ENCODE data around the gene FBN2. TPM values are rescaled to one million over a fixed set of nuclear protein-coding genes. Genes with fewer than 3 reads are reported as not detected.

FBN2 gene
- total RNA-seq, 1 donor from 2014 or later: 244 TPM

DNA sequence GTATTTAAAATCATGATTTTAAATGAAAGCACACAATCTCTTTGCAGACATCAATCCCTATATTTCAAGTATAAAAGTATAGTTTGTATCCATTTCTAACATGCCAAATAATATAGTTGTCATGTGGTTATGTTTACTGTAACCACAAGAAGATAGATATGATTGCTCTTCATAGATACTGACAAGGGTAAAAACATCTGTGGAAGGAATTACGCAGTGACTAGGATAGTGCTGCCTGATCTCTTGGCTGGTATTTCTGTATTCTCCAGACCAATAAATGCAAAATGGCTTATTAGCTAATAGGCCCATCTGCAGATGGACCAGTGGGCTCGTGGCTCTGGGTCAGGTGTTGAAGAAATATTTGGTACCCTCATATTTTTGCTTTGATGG lies 34.9 kb upstream of the FBN2 start:
- Mint-ChIP-seq H3K4me3 (no peak overlapping the region), H3K27ac (peak overlapping the region; percentile 64), H3K9me3 (peaks cover 4% of the 10 kb centered on the region), H3K27me3 (ENCODE audit: low read depth) (no peaks in the 10 kb centered on the region), H3K36me3 (no peaks in the 10 kb centered on the region), H3K4me1 (peaks cover 13% of the 10 kb centered on the region)
- TF ChIP-seq, protein P1, sequence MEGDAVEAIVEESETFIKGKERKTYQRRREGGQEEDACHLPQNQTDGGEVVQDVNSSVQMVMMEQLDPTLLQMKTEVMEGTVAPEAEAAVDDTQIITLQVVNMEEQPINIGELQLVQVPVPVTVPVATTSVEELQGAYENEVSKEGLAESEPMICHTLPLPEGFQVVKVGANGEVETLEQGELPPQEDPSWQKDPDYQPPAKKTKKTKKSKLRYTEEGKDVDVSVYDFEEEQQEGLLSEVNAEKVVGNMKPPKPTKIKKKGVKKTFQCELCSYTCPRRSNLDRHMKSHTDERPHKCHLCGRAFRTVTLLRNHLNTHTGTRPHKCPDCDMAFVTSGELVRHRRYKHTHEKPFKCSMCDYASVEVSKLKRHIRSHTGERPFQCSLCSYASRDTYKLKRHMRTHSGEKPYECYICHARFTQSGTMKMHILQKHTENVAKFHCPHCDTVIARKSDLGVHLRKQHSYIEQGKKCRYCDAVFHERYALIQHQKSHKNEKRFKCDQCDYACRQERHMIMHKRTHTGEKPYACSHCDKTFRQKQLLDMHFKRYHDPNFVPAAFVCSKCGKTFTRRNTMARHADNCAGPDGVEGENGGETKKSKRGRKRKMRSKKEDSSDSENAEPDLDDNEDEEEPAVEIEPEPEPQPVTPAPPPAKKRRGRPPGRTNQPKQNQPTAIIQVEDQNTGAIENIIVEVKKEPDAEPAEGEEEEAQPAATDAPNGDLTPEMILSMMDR (IDR thresholded peaks at IDR 0.05; ENCODE audit: unreplicated experiment): no peak
- DNase-seq (ENCODE audit: low spot score in 2 of 2, unreplicated experiment in 2 of 2): no peak

- peak overlapping the region; percentile 90 for H3K27ac Mint-ChIP-seq
- H3K36me3 Mint-ChIP-seq: no peaks in the 10 kb centered on the region
- H3K4me1 Mint-ChIP-seq: peaks cover 13% of the 10 kb centered on the region
- no peaks in the 10 kb centered on the region for H3K27me3 Mint-ChIP-seq (ENCODE audit: low read depth)
- no peak overlapping the region for H3K4me3 Mint-ChIP-seq
- no peak for DNase-seq (ENCODE audit: low spot score in 2 of 2, unreplicated experiment in 2 of 2)
- H3K9me3 Mint-ChIP-seq: peaks cover 4% of the 10 kb centered on the region
- TF ChIP-seq, protein P1 (IDR thresholded peaks at IDR 0.05; ENCODE audit: unreplicated experiment): no peak
These were observed 34.2 kb upstream of the FBN2 start for GRCh38 chr5:128572051-128572929.

DNA sequence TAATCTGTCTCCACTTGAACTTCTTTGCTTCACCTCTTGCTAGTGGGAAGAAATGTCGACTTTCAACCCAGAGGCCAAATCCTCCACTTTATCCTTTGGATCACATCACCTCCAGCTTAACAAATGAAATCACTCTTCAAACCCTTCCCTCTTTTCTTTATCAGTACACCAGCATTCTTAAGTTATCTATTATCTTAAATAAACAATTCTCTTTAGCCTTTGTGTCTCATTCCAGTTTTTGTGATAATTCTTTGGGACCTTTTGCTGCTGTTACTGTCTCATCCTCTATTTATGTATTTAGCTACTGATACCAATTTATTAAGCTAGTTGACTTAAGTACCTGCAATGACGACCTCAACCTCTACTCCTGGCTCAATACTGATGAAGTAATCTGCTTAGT lies 28.1 kb upstream of the FBN2 start:
- Mint-ChIP-seq H3K4me1 (peaks cover 11% of the 10 kb centered on the region), H3K4me3 (no peak overlapping the region), H3K36me3 (no peaks in the 10 kb centered on the region), H3K9me3 (peaks cover 18% of the 10 kb centered on the region), H3K27ac (no peak overlapping the region), H3K27me3 (ENCODE audit: low read depth) (no peaks in the 10 kb centered on the region)
- DNase-seq (ENCODE audit: low spot score in 2 of 2, unreplicated experiment in 2 of 2): no peak
- TF ChIP-seq, protein P1 (IDR thresholded peaks at IDR 0.05; ENCODE audit: unreplicated experiment): no peak

DNA sequence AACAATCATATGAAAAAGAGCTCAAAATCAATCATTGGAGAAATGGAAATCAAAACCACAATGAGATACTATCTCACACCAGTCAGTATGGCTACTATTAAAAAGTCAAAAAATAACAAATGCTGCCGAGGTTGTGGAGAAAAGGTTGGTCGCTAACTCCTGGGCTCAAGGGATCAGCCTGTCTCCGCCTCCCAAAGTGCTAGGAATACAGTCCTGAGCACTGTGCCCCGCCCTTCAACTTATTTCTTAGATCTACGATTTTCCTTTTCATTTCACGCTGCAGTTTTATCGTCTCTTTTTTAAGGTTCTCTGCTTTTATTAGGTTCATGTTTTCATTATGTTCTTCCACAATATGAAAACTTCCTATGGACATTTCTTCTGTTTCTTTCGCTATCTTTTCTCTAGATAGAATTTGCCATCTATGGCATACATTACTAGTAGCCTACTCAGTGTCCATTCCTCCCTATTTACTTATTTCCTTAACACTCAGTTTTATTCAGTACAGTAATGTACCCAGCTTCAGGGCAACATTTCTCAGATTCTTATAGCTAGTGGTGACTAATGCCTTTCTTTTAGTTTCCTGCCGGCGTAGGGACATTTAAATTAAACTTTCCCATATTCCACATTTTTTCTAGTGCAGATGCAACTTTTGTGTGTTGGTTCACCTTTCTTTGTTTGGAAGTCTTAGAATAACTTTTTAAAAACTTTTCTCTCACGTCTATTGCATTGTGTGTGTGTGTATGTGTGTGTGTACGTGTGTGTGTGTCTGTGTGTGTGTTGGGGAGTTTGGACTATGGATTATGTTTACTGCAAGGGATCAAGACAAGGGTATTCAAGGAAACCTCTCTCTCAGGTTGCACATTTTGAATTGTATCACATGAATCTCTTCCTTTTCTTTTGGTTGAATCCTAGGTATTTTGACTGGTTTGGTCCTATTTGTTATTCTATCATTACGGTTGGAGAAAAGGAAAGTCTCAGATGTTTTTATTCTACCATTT lies 21.6 kb upstream of the FBN2 start:
- DNase-seq (ENCODE audit: low spot score in 2 of 2, unreplicated experiment in 2 of 2): no peak
- no peak overlapping the region for H3K4me3 Mint-ChIP-seq
- H3K27ac Mint-ChIP-seq: no peak overlapping the region
- peaks cover 3% of the 10 kb centered on the region for H3K36me3 Mint-ChIP-seq
- TF ChIP-seq, protein P1 (IDR thresholded peaks at IDR 0.05; ENCODE audit: unreplicated experiment): no peak
- H3K27me3 Mint-ChIP-seq (ENCODE audit: low read depth): no peaks in the 10 kb centered on the region
- H3K9me3 Mint-ChIP-seq: peaks cover 34% of the 10 kb centered on the region
- H3K4me1 Mint-ChIP-seq: peaks cover 7% of the 10 kb centered on the region

- H3K4me3 Mint-ChIP-seq: no peak overlapping the region
- DNase-seq (ENCODE audit: low spot score in 2 of 2, unreplicated experiment in 2 of 2): no peak
- TF ChIP-seq, protein P1 (IDR thresholded peaks at IDR 0.05; ENCODE audit: unreplicated experiment): no peak
- peaks cover 14% of the 10 kb centered on the region for H3K36me3 Mint-ChIP-seq
- no peaks in the 10 kb centered on the region for H3K27me3 Mint-ChIP-seq (ENCODE audit: low read depth)
- no peak overlapping the region for H3K27ac Mint-ChIP-seq
- H3K9me3 Mint-ChIP-seq: peaks cover 57% of the 10 kb centered on the region
- H3K4me1 Mint-ChIP-seq: no peaks in the 10 kb centered on the region
These were observed 15.7 kb upstream of the FBN2 start for GRCh38 chr5:128553747-128554146.
